Ectodermal cell (in vitro differentiated cells): Measurements from ENCODE around the gene KRTAP10-1.

Experiments used
- H3K27ac ChIP-seq: 2 replicates; pipeline ENCODE4 v1.7.0; 2013; ENCODE audit warnings: mild to moderate bottlenecking, low read depth, low read length; ENCODE audit not compliant: insufficient read depth, poor library complexity, severe bottlenecking
- H3K27me3 ChIP-seq: 2 replicates; pipeline ENCODE4 v1.7.0; 2013; ENCODE audit warnings: mild to moderate bottlenecking, low read length; ENCODE audit not compliant: insufficient read depth, control insufficient read depth, poor library complexity, severe bottlenecking
- H3K36me3 ChIP-seq: one replicate; pipeline ENCODE4 v1.7.0; 2013; ENCODE audit warnings: low read length; ENCODE audit not compliant: control insufficient read depth, insufficient read depth
- H3K4me1 ChIP-seq: one replicate; pipeline ENCODE4 v1.7.0; 2013; ENCODE audit warnings: low read length; ENCODE audit not compliant: control insufficient read depth, insufficient read depth
- H3K4me3 ChIP-seq: 2 replicates; pipeline ENCODE4 v1.7.0; 2013; ENCODE audit warnings: low read depth, low read length, control low read depth; ENCODE audit not compliant: insufficient read depth
- H3K9me3 ChIP-seq: 2 replicates; pipeline ENCODE4 v1.7.0; 2013; ENCODE audit warnings: mild to moderate bottlenecking, low read length, moderate library complexity; ENCODE audit not compliant: control insufficient read depth
- WGBS, 2 experiments: methylation state at CpG; one replicate each; pipeline ENCODE4 v1.1.7; 2013; ENCODE audit warnings: missing lambda C conversion rate in 2 of 2; 5-methylcytosine and 5-hydroxymethylcytosine counted together

Gene KRTAP10-1

DNA sequence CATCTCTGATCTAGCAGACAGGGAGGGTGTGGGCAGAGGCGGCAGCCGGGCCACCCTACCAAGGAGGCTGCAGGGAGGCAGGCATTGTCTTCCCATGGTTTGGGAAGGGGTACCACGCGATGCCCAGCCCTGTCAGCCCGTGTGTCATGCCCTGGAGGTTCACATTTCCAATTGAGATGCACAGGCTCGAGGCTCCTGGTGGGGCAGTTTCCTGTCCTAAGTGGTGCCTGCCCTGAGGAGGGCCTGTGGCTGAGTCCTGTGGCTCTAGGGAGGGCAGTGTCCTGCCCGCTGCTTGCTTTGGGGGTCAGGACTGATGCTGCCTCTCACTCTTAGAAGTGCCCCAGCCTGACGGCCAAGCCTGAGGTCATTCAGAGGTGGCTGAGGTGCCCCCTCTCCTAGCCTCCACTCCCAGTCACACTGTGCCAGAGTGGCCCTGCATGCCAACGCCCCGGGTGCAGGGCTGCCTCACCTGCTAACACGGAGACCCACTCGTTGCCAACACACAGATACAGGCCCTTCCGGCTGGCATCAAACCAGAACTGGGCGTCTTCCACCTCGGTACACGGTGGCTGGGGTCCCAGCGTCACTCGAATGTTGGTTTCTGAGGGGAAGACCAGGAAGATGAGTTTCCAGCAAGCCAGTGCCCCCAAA lies 11.9 kb downstream of the KRTAP10-1 start:
- H3K36me3 ChIP-seq = no peaks in the 10 kb centered on the region
- H3K4me1 ChIP-seq = no peaks in the 10 kb centered on the region
- H3K9me3 ChIP-seq = no peaks in the 10 kb centered on the region
- H3K4me3 ChIP-seq = no peak overlapping the region
- no peak overlapping the region for H3K27ac ChIP-seq
- no peaks in the 10 kb centered on the region for H3K27me3 ChIP-seq
- WGBS, 2 experiments = 93% methylated on average over 18 of the region's 18 CpGs

DNA sequence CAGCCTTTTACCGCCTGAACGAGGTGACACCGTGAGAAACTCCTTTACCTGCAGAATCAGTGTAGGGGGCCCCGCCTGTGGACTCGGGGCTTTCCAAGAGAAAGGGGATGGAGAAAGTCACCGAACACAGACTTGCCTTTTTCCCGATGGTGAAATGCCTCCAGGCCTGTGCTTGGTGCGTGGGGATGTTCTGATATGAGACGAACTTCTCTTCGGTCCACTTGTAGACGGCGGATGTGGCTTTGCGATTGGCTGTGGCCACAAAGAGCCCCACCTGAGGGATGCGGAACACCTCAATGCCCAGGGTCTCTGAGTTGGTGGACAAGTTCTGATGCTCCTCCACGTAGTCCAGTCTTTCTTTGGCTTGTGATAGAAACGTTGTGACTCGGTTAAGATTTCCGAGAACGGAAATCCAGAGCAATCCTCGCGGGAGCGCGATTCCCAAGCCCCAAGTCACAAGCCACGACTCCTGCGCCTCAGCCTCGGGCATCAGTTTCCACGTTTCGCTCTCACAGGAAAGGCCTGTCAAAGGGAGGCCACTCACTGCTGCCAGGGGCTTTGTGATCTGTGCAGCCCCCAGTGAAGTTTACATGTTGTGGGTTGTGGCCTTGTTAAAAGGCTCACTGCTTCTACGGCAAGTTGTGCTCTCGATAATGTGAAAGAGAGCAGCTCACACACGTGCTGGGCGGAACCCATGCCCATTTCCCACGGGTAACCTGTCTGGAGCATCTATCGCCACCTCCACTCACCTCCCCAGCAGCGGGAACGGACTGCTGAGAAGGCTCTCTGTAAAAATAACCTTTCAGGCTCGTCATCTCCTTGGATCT lies 12.6 kb downstream of the KRTAP10-1 start:
- Histone ChIP-seq H3K4me3 (no peak overlapping the region), H3K9me3 (no peaks in the 10 kb centered on the region), H3K27me3 (no peaks in the 10 kb centered on the region), H3K36me3 (no peaks in the 10 kb centered on the region), H3K4me1 (no peaks in the 10 kb centered on the region), H3K27ac (no peak overlapping the region)
- 94 to 95% methylated on average over 37 of the region's 37 CpGs for WGBS, 2 experiments

DNA sequence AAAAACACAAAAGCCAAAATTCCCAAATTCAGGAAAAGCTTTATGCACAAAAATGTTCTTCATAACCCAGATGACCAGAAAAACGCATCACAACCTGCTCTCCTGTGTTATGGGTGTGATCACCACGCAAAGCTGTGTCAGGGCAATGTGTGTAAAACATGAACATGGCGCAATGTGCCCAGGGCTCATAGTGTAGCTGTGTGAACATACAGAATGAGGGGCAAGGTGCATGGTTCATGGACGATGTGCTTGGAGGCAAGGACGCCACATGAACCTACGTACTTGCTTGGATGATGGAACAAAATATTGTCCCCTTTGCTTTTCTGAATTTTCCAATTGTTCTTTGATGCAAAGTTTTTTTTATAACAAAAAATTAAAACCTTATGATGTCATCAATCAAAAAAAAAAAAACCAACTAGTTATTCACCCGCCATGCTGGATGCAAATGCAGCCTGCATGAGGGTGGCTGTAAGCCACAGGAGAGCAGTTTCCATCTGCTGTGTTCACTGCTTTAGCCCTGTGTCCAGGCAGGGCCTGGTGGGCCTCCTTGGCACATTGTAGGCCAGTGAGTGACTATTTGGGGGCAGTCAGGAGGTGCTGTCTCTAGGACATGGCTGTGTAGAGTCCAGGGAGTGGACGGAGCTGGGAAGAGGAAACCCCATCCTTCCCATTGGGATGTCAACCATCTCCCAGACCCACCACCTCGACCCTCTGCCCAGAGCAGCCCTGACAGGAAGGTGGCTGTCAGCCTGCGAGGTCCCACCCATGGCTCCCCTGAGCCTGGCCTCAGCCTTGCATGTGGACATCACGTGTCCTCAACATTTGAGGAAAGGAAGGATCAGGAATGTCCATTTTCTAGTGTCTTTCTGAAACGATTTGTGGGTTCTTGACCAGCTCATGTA lies 13.6 kb downstream of the KRTAP10-1 start:
- no peak overlapping the region for H3K4me3 ChIP-seq
- H3K9me3 ChIP-seq = no peaks in the 10 kb centered on the region
- H3K27me3 ChIP-seq = no peaks in the 10 kb centered on the region
- WGBS, 2 experiments = 91 to 93% methylated on average over 12 of the region's 12 CpGs
- no peaks in the 10 kb centered on the region for H3K4me1 ChIP-seq
- H3K27ac ChIP-seq = no peak overlapping the region
- H3K36me3 ChIP-seq = no peaks in the 10 kb centered on the region

GRCh38 chr21:44525391-44526095 lies 14.5 kb downstream of the KRTAP10-1 start:
- WGBS, 2 experiments = 93 to 95% methylated on average over 20 of the region's 20 CpGs
- Histone ChIP-seq H3K9me3 (no peaks in the 10 kb centered on the region), H3K4me1 (no peaks in the 10 kb centered on the region), H3K27ac (no peak overlapping the region), H3K36me3 (no peaks in the 10 kb centered on the region), H3K27me3 (no peaks in the 10 kb centered on the region), H3K4me3 (no peak overlapping the region)

- WGBS, 2 experiments = 85 to 87% methylated on average over 2 of the region's 2 CpGs
Measured at GRCh38 chr21:44524414-44525371, 15.3 kb downstream of the KRTAP10-1 start.

DNA sequence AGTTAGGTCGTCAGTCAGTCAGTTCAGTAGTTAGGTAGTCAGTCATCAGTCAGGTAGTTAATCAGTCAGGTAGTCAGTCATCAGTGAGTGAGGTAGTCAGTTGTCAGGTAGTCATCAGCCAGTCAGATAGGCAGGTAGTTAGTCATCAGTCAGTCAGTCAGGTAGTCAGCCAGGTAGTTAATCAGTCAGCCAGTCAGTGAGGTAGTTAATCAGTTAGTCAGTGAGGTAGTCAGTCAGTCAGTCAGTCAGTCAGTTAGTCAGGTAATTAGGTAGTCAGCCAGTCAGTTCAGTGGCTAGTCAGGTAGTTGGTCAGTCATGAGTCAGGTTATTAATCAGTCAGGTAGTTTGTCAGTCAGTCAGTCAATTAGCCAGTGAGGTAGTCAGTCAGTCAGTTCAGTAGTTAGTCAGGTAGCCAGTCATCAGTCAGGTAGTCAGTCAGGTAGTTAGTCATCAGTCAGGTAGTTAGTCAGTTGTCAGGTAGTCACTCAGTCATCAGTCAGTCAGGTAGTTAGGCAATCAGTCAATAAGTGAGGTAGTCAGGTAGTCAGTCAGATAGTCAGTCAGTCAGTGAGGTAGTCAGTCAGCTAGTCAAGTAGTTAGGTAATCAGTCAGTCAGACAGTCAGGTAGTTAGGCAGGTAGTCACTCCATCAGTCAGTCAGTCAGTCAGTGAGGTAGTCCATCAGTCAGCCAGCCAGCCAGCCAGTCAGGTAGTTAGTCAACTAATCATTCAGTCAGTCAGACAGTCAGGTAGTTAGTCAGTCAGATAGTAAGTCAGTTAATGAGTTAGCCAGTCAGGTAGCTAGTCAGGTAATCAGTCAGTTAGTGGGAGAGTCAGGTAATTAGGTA lies 16.2 kb downstream of the KRTAP10-1 start:
- WGBS, 2 experiments = 81 to 89% methylated on average over 1 of the region's 1 CpG

More at GRCh38 chr21:44524414-44525371, 15.3 kb downstream of the KRTAP10-1 start:
- Histone ChIP-seq H3K4me1 (no peaks in the 10 kb centered on the region), H3K27me3 (no peaks in the 10 kb centered on the region), H3K9me3 (no peaks in the 10 kb centered on the region), H3K4me3 (no peak overlapping the region), H3K27ac (no peak overlapping the region), H3K36me3 (no peaks in the 10 kb centered on the region)

DNA sequence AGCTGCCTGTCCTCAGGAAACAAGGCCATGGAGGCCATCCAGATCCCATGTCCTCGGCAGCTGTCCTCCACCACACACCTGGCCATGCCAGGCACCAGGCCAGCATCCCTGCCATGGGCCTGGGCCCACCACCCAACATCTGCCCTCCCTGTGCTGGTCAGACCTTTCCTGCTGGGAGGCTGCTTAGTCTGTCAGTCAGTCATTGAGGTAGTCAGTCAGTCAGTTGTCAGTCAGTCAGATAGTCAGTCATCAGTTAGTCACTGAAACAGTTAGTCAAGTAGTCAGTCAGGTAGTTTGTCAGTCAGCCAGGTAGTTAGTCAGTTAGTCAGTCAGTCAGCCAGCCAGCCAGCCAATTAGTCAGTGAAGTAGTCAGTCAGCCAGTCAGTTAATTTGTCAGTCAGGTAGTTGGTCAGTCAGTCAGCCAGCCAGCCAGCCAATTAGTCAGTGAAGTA lies 17.2 kb downstream of the KRTAP10-1 start:
- Histone ChIP-seq H3K9me3 (no peaks in the 10 kb centered on the region), H3K4me1 (no peaks in the 10 kb centered on the region), H3K36me3 (no peaks in the 10 kb centered on the region), H3K27ac (no peak overlapping the region), H3K27me3 (no peaks in the 10 kb centered on the region), H3K4me3 (no peak overlapping the region)
- WGBS, 2 experiments = 96% methylated on average over 1 of the region's 1 CpG

More for the DNA sequence above, 16.2 kb downstream of the KRTAP10-1 start:
- Histone ChIP-seq H3K4me1 (no peaks in the 10 kb centered on the region), H3K4me3 (no peak overlapping the region), H3K9me3 (no peaks in the 10 kb centered on the region), H3K27ac (no peak overlapping the region), H3K36me3 (no peaks in the 10 kb centered on the region), H3K27me3 (no peaks in the 10 kb centered on the region)

- Histone ChIP-seq H3K27me3 (no peaks in the 10 kb centered on the region), H3K9me3 (no peaks in the 10 kb centered on the region), H3K4me3 (no peak overlapping the region), H3K4me1 (no peaks in the 10 kb centered on the region), H3K36me3 (no peaks in the 10 kb centered on the region), H3K27ac (no peak overlapping the region)
- WGBS, 2 experiments = 92 to 93% methylated on average over 33 of the region's 33 CpGs
Measured at GRCh38 chr21:44521928-44522752, 17.9 kb downstream of the KRTAP10-1 start.
